Measurements from ENCODE around the gene GNAO1.

Gene GNAO1

DNA sequence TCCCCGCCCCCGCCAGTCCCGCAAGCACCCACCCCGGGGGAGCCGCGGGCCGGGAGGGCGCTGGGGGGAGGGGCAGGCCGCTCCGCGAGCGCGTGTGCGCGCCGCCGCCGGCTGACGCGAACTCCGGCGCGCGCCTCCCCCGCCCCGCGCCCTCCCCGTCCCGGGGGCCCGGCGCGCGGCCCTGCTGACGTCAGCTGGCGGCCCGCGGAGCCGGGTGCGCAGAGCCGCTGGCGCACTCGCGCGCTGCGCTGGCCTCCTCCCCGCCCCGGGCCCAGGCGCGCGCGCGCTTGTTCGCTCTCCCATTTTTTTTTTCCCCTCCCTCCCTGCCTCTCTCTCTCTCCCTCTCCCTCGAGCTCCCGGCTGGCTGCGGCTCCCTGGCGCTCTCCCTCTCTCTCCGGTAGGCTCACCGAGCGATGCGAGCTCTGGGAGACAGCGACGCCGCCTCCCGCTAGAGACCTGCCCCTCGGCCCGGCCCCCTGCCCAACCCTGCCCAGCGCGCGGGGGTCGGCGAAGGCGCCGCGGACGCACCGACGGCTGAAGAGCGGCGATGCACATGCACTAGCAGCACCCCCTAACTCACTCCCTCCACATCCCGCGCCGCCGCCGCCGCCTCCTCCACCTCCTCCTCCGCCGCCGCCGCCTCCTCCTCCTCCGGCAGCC lies at the start of gene GNAO1:
GNAO1 (plus strand) TSS at position 334 of the 660 bp plus-strand sequence. CDS start 747 bp downstream, outside the sequence.
- peak; percentile 57 for DNase-seq

DNA sequence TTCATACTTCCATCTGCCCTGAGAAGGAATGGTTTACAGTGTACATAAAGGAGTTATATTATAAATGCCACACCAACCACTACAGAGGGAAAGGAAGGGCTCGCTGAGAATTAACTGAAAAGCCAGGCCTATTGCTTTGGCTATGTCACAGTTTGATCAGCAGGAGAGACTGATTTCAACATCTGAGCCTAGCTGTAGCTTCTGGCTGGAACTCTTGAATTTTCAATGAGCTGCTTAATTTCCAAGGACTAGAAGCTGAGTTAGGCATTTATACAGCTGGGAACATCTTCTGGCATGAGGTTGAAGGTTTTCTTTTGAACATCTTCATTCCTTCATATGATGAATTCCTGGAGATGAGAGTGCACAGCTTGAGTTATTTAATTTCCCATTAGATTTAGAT lies 47.6 kb upstream of the GNAO1 start:
- no peak for DNase-seq

DNA sequence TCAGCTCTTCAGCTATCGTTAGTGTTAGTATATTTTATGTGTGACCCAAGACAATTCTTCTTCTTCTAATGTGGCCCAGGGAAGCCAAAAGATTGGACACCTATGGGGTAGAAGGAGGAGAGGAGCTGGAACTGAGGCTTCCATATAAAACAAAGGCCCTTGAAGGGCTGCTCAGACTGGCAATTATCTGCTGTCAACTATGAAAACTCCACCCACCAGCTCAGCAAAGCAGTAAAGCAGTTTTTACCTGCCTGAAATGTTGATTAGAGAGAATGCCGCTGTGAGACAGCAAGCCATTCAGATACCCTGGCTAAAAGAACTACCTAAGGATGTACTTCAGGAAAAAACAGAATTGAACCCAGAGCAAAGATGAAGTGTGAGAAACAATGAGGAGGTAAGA lies 45.9 kb upstream of the GNAO1 start:
- no peak for DNase-seq

GRCh38 chr16:56151621-56152020 lies 39.7 kb upstream of the GNAO1 start:
- no peak for DNase-seq

- no peak for DNase-seq
These were observed 29.6 kb upstream of the GNAO1 start for GRCh38 chr16:56161658-56162057.

DNA sequence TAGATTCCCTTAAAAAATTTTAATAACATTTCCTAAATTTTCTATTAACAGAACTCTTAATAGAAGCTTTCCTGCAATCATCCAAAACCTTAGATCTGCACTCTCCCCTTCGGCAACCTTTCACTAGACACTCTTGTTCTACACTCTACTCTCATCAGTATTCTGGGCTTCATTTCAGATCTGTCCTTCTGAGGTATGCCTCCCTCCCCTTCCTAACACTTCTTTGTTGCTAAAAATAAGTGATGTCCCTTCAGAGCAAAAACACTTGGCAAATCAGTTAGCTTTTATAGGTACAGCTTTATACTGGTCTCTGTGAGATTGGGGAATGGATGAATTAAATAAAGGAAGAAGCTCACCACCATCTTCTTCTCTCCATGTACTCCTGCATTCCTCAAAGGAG lies 28.2 kb upstream of the GNAO1 start:
- DNase-seq = no peak

- peak; percentile 42 for DNase-seq
These were observed 27.4 kb upstream of the GNAO1 start for GRCh38 chr16:56163938-56164337.

DNA sequence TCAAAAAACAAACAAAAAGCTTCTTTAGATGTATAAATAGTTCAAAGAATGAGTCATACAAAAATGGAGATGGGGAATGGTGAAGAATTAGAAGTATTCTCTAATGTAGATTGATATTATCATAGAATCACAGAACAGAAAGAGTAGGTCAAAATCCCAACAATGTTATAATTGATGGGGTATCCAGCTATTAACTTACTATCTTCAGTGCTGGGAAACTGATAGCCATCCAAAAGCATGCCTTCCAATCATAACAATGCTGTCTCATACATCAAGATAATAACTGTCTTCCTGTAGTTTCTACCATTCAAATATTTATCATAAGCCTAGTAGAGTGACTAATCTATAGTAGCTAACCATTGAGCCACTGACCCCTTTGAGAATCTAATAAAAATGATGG lies 26.7 kb upstream of the GNAO1 start:
- no peak for DNase-seq

DNA sequence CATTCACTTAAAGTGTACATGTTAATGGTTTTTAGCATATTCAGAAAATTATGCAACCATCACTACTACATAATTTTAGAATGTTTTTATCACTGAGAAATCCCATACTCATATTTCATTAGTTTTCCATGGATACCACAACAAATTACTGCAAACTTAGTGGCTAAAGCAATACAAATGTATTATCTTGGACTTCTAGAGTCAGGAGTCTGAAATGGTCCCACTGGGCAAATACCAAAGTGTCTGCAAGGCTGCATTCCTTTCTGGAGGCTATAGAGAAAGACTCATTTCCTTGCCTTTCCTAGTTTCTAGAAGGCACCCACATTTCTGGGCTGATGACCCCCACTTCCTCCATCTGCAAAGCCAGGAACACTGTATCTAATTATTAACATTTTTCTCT lies 16.9 kb upstream of the GNAO1 start:
- DNase-seq = no peak

- no peak for DNase-seq
These were observed 9.9 kb upstream of the GNAO1 start for GRCh38 chr16:56181401-56181800.

DNA sequence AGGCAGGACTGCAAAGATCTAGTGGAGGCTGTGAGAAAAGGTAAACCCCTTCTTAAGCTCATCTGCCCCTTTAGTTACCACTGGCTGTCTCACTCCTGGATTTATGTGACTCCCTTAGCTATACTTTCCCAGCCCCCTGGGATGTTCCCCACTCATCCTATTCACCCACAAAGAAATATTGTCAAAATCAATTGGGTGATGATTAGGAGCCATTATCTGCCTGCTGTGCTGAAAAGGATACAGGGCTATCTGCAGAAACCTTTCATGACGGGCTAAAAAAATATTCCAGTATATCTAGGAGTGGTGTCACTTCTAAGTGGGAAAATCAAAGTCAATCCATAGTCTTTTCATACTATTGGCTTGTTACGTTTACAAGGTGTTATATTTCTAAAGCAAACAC lies 8.0 kb upstream of the GNAO1 start:
- no peak for DNase-seq

DNA sequence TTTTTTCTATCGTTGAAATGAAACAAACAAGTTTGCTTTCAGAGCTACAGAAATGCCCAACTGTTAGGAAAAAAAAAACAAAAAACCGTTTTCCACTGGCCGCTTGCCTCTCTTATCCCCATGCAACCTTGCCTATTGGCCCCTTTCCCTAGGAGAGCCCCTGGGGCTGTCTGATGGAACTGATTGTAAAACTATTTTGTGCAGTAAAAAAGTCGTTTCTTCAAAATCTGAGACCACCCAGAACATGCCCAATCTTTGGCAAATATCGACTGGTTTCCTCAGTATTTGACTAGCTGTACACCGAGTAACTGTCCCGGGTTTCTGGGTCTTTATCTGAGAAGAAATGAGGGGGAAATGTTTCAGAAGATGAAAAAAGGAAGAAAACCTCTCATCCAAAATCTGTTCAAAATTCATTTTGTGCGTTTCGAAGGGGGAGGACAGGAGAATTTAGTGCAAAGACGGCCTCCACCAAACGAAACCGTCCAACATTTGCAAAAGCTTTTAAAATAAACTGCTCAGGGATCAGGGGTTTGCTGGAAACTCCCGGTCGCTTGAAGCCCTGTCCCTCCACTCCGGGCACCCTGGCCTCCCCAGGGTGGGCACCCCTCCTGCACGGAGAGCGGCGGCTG lies 1.1 kb upstream of the GNAO1 start:
- DNase-seq = no peak

- no peak for DNase-seq
These were observed 573 bp upstream of the GNAO1 start for GRCh38 chr16:56190677-56191155.

- no peak for DNase-seq
These were observed 746 bp downstream of the GNAO1 start for GRCh38 chr16:56191835-56192634.

- DNase-seq = no peak
These were observed 1.3 kb downstream of the GNAO1 start for GRCh38 chr16:56192635-56192945.

DNA sequence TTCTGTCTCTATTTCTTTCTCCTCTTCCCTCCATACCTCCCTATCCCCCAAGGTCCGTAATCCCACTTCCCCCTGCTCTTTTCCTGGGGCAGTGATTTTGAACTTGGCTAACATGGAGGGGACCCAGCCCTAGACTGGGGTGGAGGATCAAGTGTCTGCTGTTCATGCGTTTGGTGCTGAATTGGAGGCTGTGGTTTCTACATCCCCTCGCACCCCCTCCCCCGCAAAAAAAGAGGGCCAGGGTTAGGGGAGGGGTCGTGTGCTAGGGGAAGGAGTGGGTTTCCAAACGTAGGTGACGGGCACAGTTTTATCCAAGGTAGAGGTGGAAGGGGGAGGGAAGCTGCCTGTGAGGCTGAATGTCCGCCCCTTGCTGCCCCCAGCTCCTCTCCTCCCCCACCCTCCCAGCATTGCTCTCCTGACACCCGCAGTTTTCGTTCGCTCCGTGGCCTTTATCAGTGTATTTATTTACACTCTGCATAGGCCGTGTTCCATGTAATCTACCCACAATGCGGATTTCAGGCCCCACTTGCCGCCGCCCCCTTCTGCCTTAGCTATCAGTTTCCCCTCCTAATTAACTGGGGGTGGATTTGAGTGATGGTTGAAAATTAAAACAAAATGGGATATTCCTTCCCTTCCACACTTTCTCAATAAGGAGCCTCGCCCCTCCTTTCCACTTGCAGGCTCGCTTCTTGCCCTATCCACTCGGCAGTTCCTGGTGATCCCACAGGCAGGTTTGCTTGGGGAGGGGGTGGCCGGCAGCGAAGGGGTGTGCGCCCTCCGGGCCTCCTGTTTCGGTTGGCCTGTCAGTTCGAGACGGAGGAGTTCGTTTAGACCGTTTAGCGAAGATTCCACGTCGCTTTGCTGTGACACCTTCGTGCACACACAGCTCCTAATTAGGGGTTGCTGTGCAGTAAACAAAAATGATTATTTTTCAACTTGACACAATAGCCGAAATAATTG lies 2.0 kb downstream of the GNAO1 start:
- no peak for DNase-seq

DNA sequence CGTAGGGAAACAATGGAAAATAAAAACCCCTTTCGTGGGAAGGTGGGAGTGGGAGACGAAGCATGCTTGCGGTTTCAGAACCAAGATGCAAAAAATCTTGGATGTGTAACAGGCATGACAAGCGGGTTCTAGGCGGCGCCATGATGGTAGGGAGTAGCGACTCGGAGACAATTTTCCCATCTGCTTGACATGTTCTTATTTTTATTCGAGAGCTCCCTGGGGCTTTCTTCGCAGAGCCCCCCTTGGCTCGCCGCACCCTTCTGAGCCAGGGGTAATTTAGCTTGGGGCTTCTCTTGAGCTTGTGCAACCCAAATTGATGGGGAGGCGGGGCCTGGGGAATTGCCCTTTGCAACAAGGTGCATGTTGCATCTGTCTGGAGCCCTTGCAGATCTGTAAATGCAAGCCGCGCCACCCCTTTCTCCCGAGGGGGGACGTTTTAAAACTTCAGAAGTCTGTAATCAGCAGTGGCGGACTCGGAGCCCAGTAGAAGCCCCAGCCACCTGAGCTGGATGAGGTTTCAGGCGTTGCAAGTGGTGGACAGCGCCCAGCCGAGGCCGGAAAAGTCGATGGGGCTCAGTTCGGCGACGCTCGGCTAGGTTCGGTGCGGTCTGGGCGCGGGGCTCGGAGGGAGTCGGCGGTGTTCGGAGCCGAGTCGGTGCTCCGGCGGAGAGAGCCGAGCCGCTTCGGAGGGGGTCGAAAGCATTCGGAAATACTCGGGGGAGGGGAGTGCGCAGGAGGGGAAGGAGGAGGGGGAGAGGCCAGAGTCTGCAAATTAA lies 2.9 kb downstream of the GNAO1 start:
- DNase-seq = peak; percentile 63

DNA sequence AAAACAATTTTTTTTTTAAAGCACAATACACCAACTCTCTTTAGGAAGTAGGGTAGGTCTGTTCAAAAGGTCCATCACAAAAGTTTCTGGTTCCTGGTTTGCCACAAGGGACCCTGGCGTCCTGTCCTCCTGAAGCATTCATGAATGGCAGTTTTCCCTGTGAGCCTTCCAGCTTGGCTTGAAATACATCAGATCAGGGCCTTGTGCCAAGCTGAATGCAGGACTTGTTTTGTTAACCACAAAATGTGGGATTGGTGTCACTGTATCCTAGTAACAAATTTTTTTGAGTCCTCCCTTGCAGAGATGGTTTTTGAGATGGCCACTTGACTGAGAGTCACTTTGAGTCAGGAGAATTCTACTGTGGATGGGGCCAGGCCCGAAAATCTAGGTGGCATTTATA lies 3.9 kb downstream of the GNAO1 start:
- DNase-seq = no peak

GRCh38 chr16:56196381-56196780 lies 5.1 kb downstream of the GNAO1 start:
- DNase-seq = no peak

DNA sequence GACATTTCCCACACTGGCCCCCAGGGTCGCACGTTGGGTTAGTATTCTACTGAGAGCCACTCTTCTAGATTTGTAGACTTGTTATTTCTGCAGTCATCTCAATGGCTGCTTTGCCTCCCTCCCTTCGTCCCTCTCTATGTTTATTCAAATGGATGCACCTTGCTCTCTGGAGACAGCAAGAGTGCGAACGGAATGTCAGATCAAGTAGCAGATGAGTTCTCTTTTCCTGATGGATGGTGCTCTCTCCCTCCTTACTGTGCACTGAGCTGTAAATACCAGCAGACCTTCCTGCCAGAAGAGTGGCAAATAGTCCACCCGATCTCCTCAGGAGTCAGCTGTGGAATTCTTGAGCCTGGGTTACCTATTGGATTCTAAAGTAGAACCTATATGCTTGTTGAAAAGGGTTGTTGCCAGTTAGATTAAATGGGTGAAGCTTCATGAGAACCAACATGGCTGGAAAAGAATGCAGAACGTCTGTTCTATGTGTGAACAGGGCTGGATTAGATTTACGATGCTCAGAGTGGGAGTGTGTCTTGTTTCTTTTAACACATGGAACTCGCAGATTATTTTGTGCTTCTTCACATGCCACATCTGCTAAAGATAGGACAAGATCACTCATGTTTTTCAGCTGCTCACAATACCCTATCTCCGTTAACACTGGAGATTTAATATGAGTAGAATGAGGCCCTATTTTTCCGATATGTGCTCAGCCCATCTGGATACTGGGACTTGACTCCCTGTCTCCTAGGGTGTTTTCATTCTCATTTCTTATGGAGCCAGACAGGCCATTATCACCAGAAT lies 6.1 kb downstream of the GNAO1 start:
- no peak for DNase-seq

Measured in activated CD4-positive, alpha-beta T cell treated with anti-CD3 and anti-CD28 coated beads, Interleukin-10, Interleukin-2, amounts not matched to agents 100 ng/mL and 50 ng/mL, durations not matched to agents 16 hours and 8 hours (primary cell).